DND-41 (cell line): Measurements from ENCODE around the gene SLC44A3.

ENCODE experiments used
- CTCF ChIP-seq: IDR thresholded peaks from 2 replicates; pipeline ENCODE4 v1.5.1; 2012; ENCODE audit warnings: borderline replicate concordance, low read length, moderate library complexity, mild to moderate bottlenecking; ENCODE audit not compliant: poor library complexity, severe bottlenecking; ENCODE audit errors: extremely low read depth
- EZH2 ChIP-seq: IDR thresholded peaks from 3 replicates; pipeline ENCODE4 v1.6.1; 2012; ENCODE audit warnings: borderline replicate concordance, low read depth, mild to moderate bottlenecking, moderate library complexity, low read length, inconsistent platforms; ENCODE audit not compliant: severe bottlenecking

GRCh38 chr1:94820936-94821335 lies 779 bp downstream of the SLC44A3 start:
- TF ChIP-seq CTCF (no peak), EZH2 (no peak)
